Measurements from ENCODE around the gene OST4.
A peak's percentile ranks its signal among the peaks of the same experiment; 100 is the strongest.

OST4 gene

GRCh38 chr2:27086724-27087593 is 15.5 kb upstream of the OST4 start, which contains the start of gene KHK:
TSS of gene KHK (plus strand) at chr2:27086772. CDS start at chr2:27087260, 488 bp downstream.
- Histone ChIP-seq H4K8ac (ENCODE audit: low read depth, low read length) (no peak within 1 kb of the TSS), H2BK15ac (ENCODE audit: low read length) (peak within 1 kb of the TSS; percentile 61), H4K91ac (ENCODE audit: low read depth, low read length, poor library complexity) (no peak within 1 kb of the TSS), H3K23ac (ENCODE audit: low read depth, low read length, poor library complexity) (peak within 1 kb of the TSS; percentile 89), H2BK12ac (ENCODE audit: low read length) (no peak within 1 kb of the TSS), H3K9me3 (replicated peaks in 1 of 2; ENCODE audit: control insufficient read depth in 2 of 2, insufficient read depth in 1 of 2, low read depth in 1 of 2, low read length in 2 of 2) (no peaks in the 10 kb centered on the region), H3K4me2 (ENCODE audit: insufficient read depth, low read length, poor library complexity, severe bottlenecking) (peak within 1 kb of the TSS; percentile 93), H3K4me3 (ENCODE audit: low read length in 2 of 2) (peak within 1 kb of the TSS; percentile 74 to 78), H3K79me1 (ENCODE audit: low read depth, low read length) (no peaks in the 10 kb centered on the region), H3K27me3 (ENCODE audit: control insufficient read depth in 3 of 3, insufficient read depth in 3 of 3, low read depth in 1 of 3, low read length in 3 of 3) (peaks cover 0 to 6% (median 6%) of the 10 kb centered on the region in 3 experiments), H3K14ac (ENCODE audit: low read length) (peak within 1 kb of the TSS; percentile 91), H3K4me1 (ENCODE audit: control insufficient read depth in 2 of 2, insufficient read depth in 1 of 2, low read depth in 1 of 2, low read length in 2 of 2) (peaks cover 3 to 13% of the 10 kb centered on the region in 2 donors), H3K9ac (ENCODE audit: low read depth, low read length, poor library complexity) (peak within 1 kb of the TSS; percentile 88), H2AK5ac (ENCODE audit: low read depth, low read length) (no peak within 1 kb of the TSS), H3K27ac (replicated peaks; ENCODE audit: low read length) (no peak within 1 kb of the TSS), H2AFZ (ENCODE audit: low read length) (peak within 1 kb of the TSS; percentile 95), H2BK5ac (ENCODE audit: low read length) (peak within 1 kb of the TSS; percentile 67), H2BK120ac (ENCODE audit: low read depth, low read length) (no peak within 1 kb of the TSS), H3K36me3 (replicated peaks in 1 of 2; ENCODE audit: control insufficient read depth in 2 of 2, insufficient read depth in 2 of 2, low read length in 2 of 2) (no peaks in the 10 kb centered on the region), H3K18ac (ENCODE audit: low read length) (peak within 1 kb of the TSS; percentile 96), H3K4ac (ENCODE audit: low read length) (no peak within 1 kb of the TSS)
- DNase-seq (ENCODE audit: low spot score) = no peak
- WGBS, 2 donors (ENCODE audit: extremely low coverage in 2 of 2, insufficient read length in 2 of 2, insufficient replicate concordance in 1 of 2) = no CpG with 5 or more reads among the region's 54 CpGs

GRCh38 chr2:27086090-27086723 is 14.8 kb upstream of the OST4 start:
- peaks cover 0 to 6% (median 6%) of the 10 kb centered on the region in 3 experiments for H3K27me3 ChIP-seq (ENCODE audit: control insufficient read depth in 3 of 3, insufficient read depth in 3 of 3, low read depth in 1 of 3, low read length in 3 of 3)
- WGBS, 2 donors (ENCODE audit: extremely low coverage in 2 of 2, insufficient read length in 2 of 2, insufficient replicate concordance in 1 of 2) = no CpG with 5 or more reads among the region's 81 CpGs
- H3K14ac ChIP-seq (ENCODE audit: low read length) = peak overlapping the region; percentile 91
- H4K91ac ChIP-seq (ENCODE audit: low read depth, low read length, poor library complexity) = no peak overlapping the region
- peak overlapping the region; percentile 89 for H3K23ac ChIP-seq (ENCODE audit: low read depth, low read length, poor library complexity)
- H2BK120ac ChIP-seq (ENCODE audit: low read depth, low read length) = no peak overlapping the region
- H3K4me1 ChIP-seq (ENCODE audit: control insufficient read depth in 2 of 2, insufficient read depth in 1 of 2, low read depth in 1 of 2, low read length in 2 of 2) = peaks cover 6 to 20% of the 10 kb centered on the region in 2 donors
- no peaks in the 10 kb centered on the region for H3K79me1 ChIP-seq (ENCODE audit: low read depth, low read length)
- no peaks in the 10 kb centered on the region for H3K36me3 ChIP-seq (replicated peaks in 1 of 2; ENCODE audit: control insufficient read depth in 2 of 2, insufficient read depth in 2 of 2, low read length in 2 of 2)
- H2BK5ac ChIP-seq (ENCODE audit: low read length) = peak overlapping the region; percentile 67
- no peak overlapping the region for H4K8ac ChIP-seq (ENCODE audit: low read depth, low read length)
- H3K4ac ChIP-seq (ENCODE audit: low read length) = no peak overlapping the region
- no peak overlapping the region for H2BK12ac ChIP-seq (ENCODE audit: low read length)
- peak overlapping the region; percentile 88 for H3K9ac ChIP-seq (ENCODE audit: low read depth, low read length, poor library complexity)
- no peak overlapping the region for H2AK5ac ChIP-seq (ENCODE audit: low read depth, low read length)
- peak overlapping the region; percentile 61 for H2BK15ac ChIP-seq (ENCODE audit: low read length)
- no peak overlapping the region for H3K27ac ChIP-seq (replicated peaks; ENCODE audit: low read length)
- DNase-seq (ENCODE audit: low spot score) = peak; percentile 95
- H3K9me3 ChIP-seq (replicated peaks in 1 of 2; ENCODE audit: control insufficient read depth in 2 of 2, insufficient read depth in 1 of 2, low read depth in 1 of 2, low read length in 2 of 2) = no peaks in the 10 kb centered on the region
- peak overlapping the region; percentile 74 for H3K4me3 ChIP-seq (ENCODE audit: low read length in 2 of 2)
- peak overlapping the region; percentile 93 for H3K4me2 ChIP-seq (ENCODE audit: insufficient read depth, low read length, poor library complexity, severe bottlenecking)
- peak overlapping the region; percentile 96 for H3K18ac ChIP-seq (ENCODE audit: low read length)
- peak overlapping the region; percentile 95 for H2AFZ ChIP-seq (ENCODE audit: low read length)

GRCh38 chr2:27085673-27086089 is 14.2 kb upstream of the OST4 start:
- DNase-seq (ENCODE audit: low spot score) = no peak
- Histone ChIP-seq H3K4me1 (ENCODE audit: control insufficient read depth in 2 of 2, insufficient read depth in 1 of 2, low read depth in 1 of 2, low read length in 2 of 2) (peaks cover 8 to 25% of the 10 kb centered on the region in 2 donors), H2AK5ac (ENCODE audit: low read depth, low read length) (no peak overlapping the region), H3K14ac (ENCODE audit: low read length) (peak overlapping the region; percentile 91), H3K27me3 (ENCODE audit: control insufficient read depth in 3 of 3, insufficient read depth in 3 of 3, low read depth in 1 of 3, low read length in 3 of 3) (peaks cover 0 to 6% (median 6%) of the 10 kb centered on the region in 3 experiments), H3K79me1 (ENCODE audit: low read depth, low read length) (no peaks in the 10 kb centered on the region), H4K91ac (ENCODE audit: low read depth, low read length, poor library complexity) (no peak overlapping the region), H3K27ac (replicated peaks; ENCODE audit: low read length) (no peak overlapping the region), H3K9ac (ENCODE audit: low read depth, low read length, poor library complexity) (peak overlapping the region; percentile 88), H3K36me3 (replicated peaks in 1 of 2; ENCODE audit: control insufficient read depth in 2 of 2, insufficient read depth in 2 of 2, low read length in 2 of 2) (no peaks in the 10 kb centered on the region), H3K18ac (ENCODE audit: low read length) (peak overlapping the region; percentile 96), H3K23ac (ENCODE audit: low read depth, low read length, poor library complexity) (peak overlapping the region; percentile 89), H2BK120ac (ENCODE audit: low read depth, low read length) (no peak overlapping the region), H2AFZ (ENCODE audit: low read length) (peak overlapping the region; percentile 95), H2BK5ac (ENCODE audit: low read length) (peak overlapping the region; percentile 67), H3K4me3 (ENCODE audit: low read length in 2 of 2) (peak overlapping the region; percentile 74), H2BK15ac (ENCODE audit: low read length) (peak overlapping the region; percentile 61), H3K4ac (ENCODE audit: low read length) (no peak overlapping the region), H3K4me2 (ENCODE audit: insufficient read depth, low read length, poor library complexity, severe bottlenecking) (peak overlapping the region; percentile 93), H3K9me3 (replicated peaks in 1 of 2; ENCODE audit: control insufficient read depth in 2 of 2, insufficient read depth in 1 of 2, low read depth in 1 of 2, low read length in 2 of 2) (no peaks in the 10 kb centered on the region), H2BK12ac (ENCODE audit: low read length) (no peak overlapping the region), H4K8ac (ENCODE audit: low read depth, low read length) (no peak overlapping the region)
- no CpG with 5 or more reads among the region's 38 CpGs for WGBS, 2 donors (ENCODE audit: extremely low coverage in 2 of 2, insufficient read length in 2 of 2, insufficient replicate concordance in 1 of 2)
